HG03159 (cell line): ENCODE results near the gene OR1A1.
"Not testable (repeated sequence)": the region's sequence is repeated elsewhere in the genome, so short reads cannot be mapped to it uniquely, and the experiment has no call there.

Experiments used
- ATAC-seq: cut with Tn5 transposase; IDR thresholded peaks from one replicate; pipeline ENCODE4 v1.9.1; 2021; ENCODE audit warnings: mild to moderate bottlenecking, moderate library complexity; ENCODE audit not compliant: unreplicated experiment

Gene OR1A1

GRCh38 chr17:3207367-3207766, at the start of gene OR1A1:
Gene OR1A1, plus strand, starts transcription at chr17:3207667. Its CDS starts 7,954 bp downstream, at chr17:3215621.
- ATAC-seq, result no peak

DNA sequence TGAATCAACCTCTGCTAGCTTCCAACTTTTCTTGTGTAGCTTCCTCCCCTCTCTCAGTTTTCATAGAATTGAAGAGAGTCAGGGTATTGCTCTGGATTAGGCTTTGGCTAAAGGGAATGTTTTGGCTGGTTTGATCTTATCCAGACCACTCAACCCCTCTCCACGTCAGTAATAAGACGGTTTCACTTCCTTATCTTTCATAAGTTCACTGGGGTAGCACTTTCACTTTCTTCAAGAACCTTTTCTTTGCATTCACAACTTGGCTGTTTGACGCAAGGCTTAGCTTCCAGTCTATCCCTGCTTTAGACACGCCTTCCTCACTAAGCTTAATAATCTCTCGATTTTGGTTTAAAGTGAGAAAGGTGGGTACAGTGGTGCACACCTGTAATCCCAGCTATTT, 39.9 kb upstream of the OR1A1 start:
- ATAC-seq, result no peak

GRCh38 chr17:3189961-3190360, 17.5 kb upstream of the OR1A1 start:
- ATAC-seq, result no peak

DNA sequence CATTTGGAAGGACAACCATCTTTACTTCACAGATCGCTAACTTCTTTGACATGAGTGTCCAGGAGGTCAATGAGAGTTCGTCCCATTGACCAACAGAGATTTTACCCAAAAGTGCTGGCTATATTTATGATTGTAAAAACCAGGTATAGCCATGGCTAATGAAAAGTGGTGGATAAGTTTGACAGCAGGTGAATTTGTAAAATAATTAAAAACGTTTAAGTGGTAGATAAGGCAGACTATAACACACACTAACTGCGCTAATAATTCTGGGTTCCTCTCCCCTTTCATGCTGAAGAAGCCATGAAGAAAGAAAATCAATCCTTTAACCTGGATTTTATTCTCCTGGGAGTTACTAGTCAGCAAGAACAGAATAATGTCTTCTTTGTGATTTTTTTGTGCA, 10.2 kb upstream of the OR1A1 start, which contains the start of gene OR1A2:
TSS of gene OR1A2 (plus strand) at position 301 of the 400 bp plus-strand sequence. CDS start at position 301, 0 bp downstream.
- ATAC-seq, result no peak

DNA sequence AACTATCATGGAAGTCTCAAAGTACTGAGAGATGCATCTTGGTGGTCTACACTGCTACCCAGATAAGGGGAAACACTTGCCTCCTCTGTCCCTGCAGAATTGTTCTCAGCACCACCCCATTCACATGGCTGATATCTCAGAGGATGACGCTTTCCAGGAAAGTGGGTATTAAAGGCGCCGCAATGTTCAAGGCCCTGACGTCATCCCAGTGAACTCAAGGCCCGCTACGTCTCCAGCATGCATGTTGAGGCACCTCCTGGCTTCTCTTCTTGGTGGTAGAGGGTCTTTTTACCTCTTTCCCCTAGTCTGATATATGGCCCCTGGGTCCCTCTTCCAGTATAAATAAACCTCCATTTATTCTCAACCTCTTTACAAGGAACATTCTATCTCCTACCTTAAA, 1.0 kb downstream of the OR1A1 start:
- no peak for ATAC-seq

DNA sequence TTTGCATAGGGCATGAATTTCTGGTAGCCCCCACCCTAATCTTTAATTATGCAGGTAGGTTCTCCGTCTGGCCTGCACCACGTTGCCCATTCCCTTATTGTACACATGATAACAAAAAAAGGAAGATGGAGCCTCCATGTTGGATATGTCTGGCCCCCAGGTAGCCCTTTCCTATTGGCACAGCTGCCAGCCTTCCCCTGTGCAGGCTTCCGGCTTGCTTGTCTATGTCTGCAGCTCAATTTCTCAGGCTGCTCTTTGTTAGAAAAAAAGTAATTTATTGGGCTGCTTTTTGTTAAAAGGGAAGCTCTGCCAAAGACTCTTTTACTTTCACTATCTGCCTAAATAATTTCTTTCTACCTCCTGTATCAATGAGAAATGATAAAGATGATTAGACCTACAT, 5.5 kb downstream of the OR1A1 start:
- ATAC-seq, result no peak

DNA sequence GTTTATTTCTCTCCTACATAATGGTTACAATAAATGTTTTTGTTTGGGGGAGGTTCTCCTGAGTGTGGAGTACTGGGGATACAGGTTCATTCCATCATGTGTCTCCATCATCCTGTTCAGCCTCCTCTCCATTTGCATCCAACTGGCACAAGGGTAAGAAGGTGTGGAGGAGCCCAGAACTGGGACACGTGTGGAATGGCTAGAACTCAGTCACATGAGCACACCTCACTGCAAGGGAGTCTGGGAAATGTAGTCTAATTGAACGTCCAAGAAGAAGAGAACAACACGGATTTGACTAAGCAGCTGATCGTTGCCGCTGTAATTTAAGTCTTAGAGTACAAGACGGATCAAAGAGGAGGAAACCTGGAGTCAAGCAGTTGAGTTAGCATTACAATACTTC, 6.1 kb downstream of the OR1A1 start:
- no peak for ATAC-seq

GRCh38 chr17:3219978-3220377, 12.5 kb downstream of the OR1A1 start:
- not testable (repeated sequence) for ATAC-seq

- ATAC-seq, result no peak
Observed at GRCh38 chr17:3221850-3222249, 14.4 kb downstream of the OR1A1 start.

- ATAC-seq, result no peak
Observed at GRCh38 chr17:3222505-3222904, 15.0 kb downstream of the OR1A1 start.

DNA sequence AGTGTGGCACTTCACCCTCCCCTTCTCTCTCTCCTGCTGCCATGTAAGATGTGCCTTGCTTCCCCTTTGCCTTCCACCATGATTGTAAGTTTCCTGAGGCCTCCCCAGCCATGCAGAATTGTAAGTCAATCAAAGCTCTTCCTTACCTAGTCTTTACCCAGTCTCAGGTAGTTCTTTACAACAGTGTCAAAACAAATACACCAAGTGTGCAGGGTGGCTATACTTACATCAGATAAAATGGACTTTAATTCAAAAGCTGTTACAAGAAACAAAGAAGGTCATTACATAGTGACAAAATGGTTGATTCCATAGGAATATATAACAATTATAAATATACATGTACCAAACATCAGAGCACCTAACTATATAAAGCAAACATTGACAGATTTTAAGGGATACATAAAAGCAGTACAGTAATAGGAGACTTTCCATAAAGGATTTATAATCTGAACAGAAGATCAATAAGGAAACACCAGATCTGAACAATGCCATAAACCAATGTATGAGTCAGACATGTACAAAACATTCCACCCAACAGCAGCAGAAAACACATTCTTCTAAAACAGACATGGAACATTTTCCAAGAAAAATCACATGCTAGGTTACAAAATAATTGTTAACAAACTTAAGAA, 17.4 kb downstream of the OR1A1 start:
- not testable (repeated sequence) for ATAC-seq

DNA sequence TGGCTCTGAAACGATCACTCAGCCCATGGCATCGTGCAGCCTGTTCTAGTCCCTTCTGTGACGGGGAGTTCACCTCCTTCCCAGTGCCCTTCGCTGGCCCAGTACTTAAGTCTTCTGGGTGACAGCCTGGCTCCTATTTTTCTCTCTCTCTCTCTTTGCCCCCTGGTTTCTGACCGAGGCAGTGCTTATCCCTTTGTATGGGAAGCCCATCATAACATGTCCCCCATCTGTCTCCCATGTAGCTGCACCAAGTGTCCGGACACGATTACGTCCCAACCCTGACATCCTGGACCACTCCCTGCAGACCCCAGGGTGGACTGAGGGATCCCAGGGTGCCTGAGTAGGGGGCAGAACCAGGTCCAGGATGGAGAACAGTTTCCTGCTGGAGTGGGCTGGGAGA, 24.8 kb downstream of the OR1A1 start:
- not testable (repeated sequence) for ATAC-seq

- ATAC-seq, result not testable (repeated sequence)
Observed at GRCh38 chr17:3238685-3239084, 31.2 kb downstream of the OR1A1 start.

DNA sequence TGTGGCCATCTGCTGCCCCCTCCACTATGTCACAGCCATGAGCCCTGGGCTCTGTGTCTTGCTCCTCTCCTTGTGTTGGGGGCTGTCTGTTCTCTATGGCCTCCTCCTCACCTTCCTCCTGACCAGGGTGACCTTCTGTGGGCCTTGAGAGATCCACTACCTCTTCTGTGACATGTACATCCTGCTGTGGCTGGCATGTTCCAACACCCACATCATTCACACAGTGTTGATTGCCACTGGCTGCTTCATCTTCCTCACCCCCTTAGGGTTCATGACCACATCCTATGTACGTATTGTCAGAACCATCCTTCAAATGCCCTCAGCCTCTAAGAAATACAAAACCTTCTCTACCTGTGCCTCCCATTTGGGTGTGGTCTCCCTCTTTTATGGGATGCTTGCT, 33.6 kb downstream of the OR1A1 start:
- not testable (repeated sequence) for ATAC-seq

DNA sequence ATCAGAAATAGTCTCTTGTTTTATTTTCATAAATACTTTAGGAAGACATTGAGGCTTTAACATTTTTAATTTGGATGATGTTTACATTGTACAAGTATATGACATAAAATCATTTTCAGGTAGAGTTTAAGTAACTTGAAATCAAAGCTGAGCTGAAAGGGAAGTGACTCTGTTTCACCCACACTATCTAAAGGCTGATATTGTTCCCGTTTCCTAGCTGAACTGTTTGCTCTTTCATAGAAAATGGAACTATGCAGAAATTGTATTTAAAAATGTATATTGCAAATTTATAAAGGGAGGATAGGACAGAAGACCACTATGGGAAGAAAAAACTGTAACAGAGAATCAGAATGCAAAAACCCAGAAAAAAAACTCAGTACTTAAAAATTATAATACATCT, 37.4 kb downstream of the OR1A1 start:
- ATAC-seq, result not testable (repeated sequence)

- ATAC-seq, result not testable (repeated sequence)
Observed at GRCh38 chr17:3249013-3249412, 41.5 kb downstream of the OR1A1 start.

DNA sequence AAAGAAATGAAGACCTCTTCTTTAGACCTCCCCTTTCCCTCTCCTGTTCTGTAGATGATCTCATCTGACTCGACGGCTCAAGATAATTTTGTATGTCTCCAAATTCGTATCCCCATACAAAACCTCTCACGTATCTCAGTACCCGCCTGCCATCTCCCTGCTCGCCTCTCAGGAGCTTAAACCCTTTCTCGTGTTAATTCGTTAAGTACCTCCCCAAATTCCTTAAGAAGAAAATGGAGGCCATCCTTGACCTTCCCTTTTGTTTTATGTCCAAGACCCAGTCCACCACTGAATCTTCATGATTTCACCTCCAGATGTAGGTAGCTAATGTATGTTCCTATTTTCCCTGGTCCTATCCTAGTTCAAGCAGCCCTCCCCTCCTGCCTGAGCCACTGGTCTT, 49.1 kb downstream of the OR1A1 start:
- no peak for ATAC-seq

DNA sequence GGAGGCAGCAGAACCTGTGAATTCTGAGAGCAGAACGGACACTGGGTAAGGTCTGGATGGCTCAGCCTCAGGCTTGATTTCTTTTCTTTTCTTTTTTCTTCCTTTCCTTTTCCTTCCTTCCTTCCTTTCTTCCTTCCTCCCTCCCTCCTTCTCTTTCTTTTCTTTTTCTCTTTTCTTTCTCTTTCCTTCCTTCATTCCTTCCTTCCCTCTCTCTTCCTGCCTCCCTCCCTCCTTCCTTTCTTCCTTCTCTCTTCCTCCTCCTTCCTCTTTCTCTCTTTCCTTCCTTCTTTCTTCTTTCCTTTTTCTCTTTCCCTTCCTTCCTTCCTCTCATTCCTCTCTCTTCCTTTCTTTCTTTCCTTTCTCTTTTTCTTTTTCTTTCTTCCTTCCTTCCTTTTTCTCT, 52.7 kb downstream of the OR1A1 start:
- no peak for ATAC-seq

GRCh38 chr17:3260600-3260999, 53.1 kb downstream of the OR1A1 start:
- no peak for ATAC-seq
